ENCODE data around the gene SH3GLB2. TPM values are rescaled to one million over a fixed set of nuclear protein-coding genes. Genes with fewer than 3 reads are reported as not detected.

The SH3GLB2 gene
- total and polyA plus RNA-seq, 10 of the 15 experiments (the other 5 are each of a cell fraction or from before 2014, with no cell fraction given), result 0.21 to 61.3 (median 30.8) TPM

GRCh38 chr9:129032541-129033159, 4.5 kb upstream of the SH3GLB2 start:
- Histone ChIP-seq H4K20me1 (ENCODE audit: control insufficient read depth, insufficient read depth) (no peaks in the 10 kb centered on the region), H3K79me2 (ENCODE audit: control insufficient read depth, insufficient read depth, low read length) (peaks cover 12% of the 10 kb centered on the region), H3K4me2 (ENCODE audit: control insufficient read depth, insufficient read depth) (no peak overlapping the region), H3K27me3 (replicated peaks in 1 of 2; ENCODE audit: control insufficient read depth in 2 of 2, insufficient read depth in 2 of 2, low read length in 1 of 2) (no peaks in the 10 kb centered on the region), H3K9ac (ENCODE audit: control insufficient read depth, insufficient read depth, low read length) (no peak overlapping the region), H3K9me3 (replicated peaks; ENCODE audit: control insufficient read depth, insufficient read depth, low read length) (no peaks in the 10 kb centered on the region), H3K27ac (ENCODE audit: control insufficient read depth, insufficient read depth) (no peak overlapping the region), H3K36me3 (ENCODE audit: control insufficient read depth in 2 of 2, insufficient read depth in 2 of 2, low read length in 1 of 2) (no peaks in the 10 kb centered on the region), H3K4me1 (ENCODE audit: control insufficient read depth, insufficient read depth, low read length) (peaks cover 9% of the 10 kb centered on the region), H3K4me3 (no peak overlapping the region), H2AFZ (ENCODE audit: control insufficient read depth, low read depth, low read length) (no peak overlapping the region)
- in situ Hi-C loops (cut with MboI) (no loop called here), intact Hi-C loops (cut with micrococcal nuclease; ENCODE audit: unreplicated experiment) (no loop called here)
- TF ChIP-seq BCLAF1 (IDR thresholded peaks at IDR 0.05) (no peak), MTA3 (IDR thresholded peaks at IDR 0.05; ENCODE audit: borderline replicate concordance, low read length) (no peak), RBBP5 (conservative IDR thresholded peaks at IDR 0.05) (no peak), RCOR1 (conservative IDR thresholded peaks at IDR 0.05; ENCODE audit: low read depth, low read length) (no peak), E2F4 (IDR thresholded peaks at IDR 0.05; ENCODE audit: low read depth, low read length) (no peak), PAX8 (IDR thresholded peaks at IDR 0.05) (no peak)
- WGBS (ENCODE audit: insufficient coverage, insufficient replicate concordance, low lambda C conversion rate, missing lambda C conversion rate), result 50% methylated on average over 12 of the region's 12 CpGs
- ChIA-PET RAD21 (ENCODE audit: unreplicated experiment) (no interaction called here), SMC1A (ENCODE audit: uncharacterized antibody, unreplicated experiment) (no interaction called here), POLR2A (no interaction called here), CTCF (no interaction called here)
- no peak for DNase-seq (ENCODE audit: low read depth, low spot score)
- BruUV-seq (replicated peaks), result no TSS peak
- FAIRE-seq, result no peak
- ATAC-seq, result no peak
